Lower leg skin (tissue), 4 donors: ENCODE results near the gene ZFX. TPM values are rescaled to one million over a fixed set of nuclear protein-coding genes. Genes with fewer than 3 reads are reported as not detected.

Source experiments
- DNase-seq, 2 donors: peaks; one replicate each; pipeline ENCODE4 v3.0.0-alpha.2; 2019; ENCODE audit warnings: low spot score in 2 of 2
- H3K4me3 ChIP-seq: fragments of 200-600 bp; sonication (generic); 2 replicates; pipeline ENCODE4 v1.5.1; 2017; ENCODE audit warnings: mild to moderate bottlenecking, low read depth; ENCODE audit not compliant: poor library complexity, severe bottlenecking
- CTCF ChIP-seq, 3 donors: fragments of 450-650 bp; IDR thresholded peaks; one replicate each; pipeline ENCODE4 v1.5.1; 2016; ENCODE audit warnings: antibody characterized with exemption in 3 of 3, mild to moderate bottlenecking in 3 of 3, moderate library complexity in 2 of 3
- POLR2A ChIP-seq, 2 donors: fragments of 450-650 bp; IDR thresholded peaks; one replicate each; pipeline ENCODE4 v1.6.1; 2016 to 2017; ENCODE audit warnings: antibody characterized with exemption in 2 of 2, mild to moderate bottlenecking in 1 of 2, moderate library complexity in 1 of 2
- WGBS, 2 donors: methylation state at CpG; one replicate each; pipeline ENCODE4 v1.1.5; 2018; 5-methylcytosine and 5-hydroxymethylcytosine counted together
- intact Hi-C: fragments of 100-400 bp; cut with DNase I; formaldehyde crosslinking; loops from one replicate; pipeline ENCODE4 v1.15.0; 2023; ENCODE audit warnings: low total_unique reads
- total RNA-seq, 4 donors: library from RNA; depleted of rRNA; stranded (reverse); fragments of >200 nt; gene quantifications; one replicate each; pipeline ENCODE4 v1.1.0, GENCODE V29; 2016

The ZFX gene
- total RNA-seq, 4 donors from 2014 or later, result 29.0 to 63.4 (median 37.8) TPM

- 91 to 93% methylated on average over 8 of the region's 8 CpGs for WGBS, 2 donors
- no peak for DNase-seq
- H3K4me3 ChIP-seq, result no peak overlapping the region
- intact Hi-C loops, result no loop called here
- TF ChIP-seq POLR2A (IDR thresholded peaks at IDR 0.05) (no peak), CTCF (IDR thresholded peaks at IDR 0.05) (no peak)
These were observed 28.9 kb downstream of the ZFX start for GRCh38 chrX:24178441-24178840.

- H3K4me3 ChIP-seq, result no peak overlapping the region
- DNase-seq, result no peak
- TF ChIP-seq POLR2A (IDR thresholded peaks at IDR 0.05) (no peak), CTCF (IDR thresholded peaks at IDR 0.05) (no peak)
- intact Hi-C loops, result no loop called here
- 63 to 76% methylated on average over 5 of the region's 5 CpGs for WGBS, 2 donors
These were observed 34.5 kb downstream of the ZFX start for GRCh38 chrX:24184018-24184417.

GRCh38 chrX:24186483-24186882, 37.0 kb downstream of the ZFX start:
- no peak for DNase-seq
- intact Hi-C loops, result no loop called here
- H3K4me3 ChIP-seq, result no peak overlapping the region
- 95 to 98% methylated on average over 4 of the region's 4 CpGs for WGBS, 2 donors
- TF ChIP-seq POLR2A (IDR thresholded peaks at IDR 0.05) (no peak), CTCF (IDR thresholded peaks at IDR 0.05) (no peak)

- no peak for DNase-seq
- H3K4me3 ChIP-seq, result no peak overlapping the region
- 88 to 92% methylated on average over 4 of the region's 4 CpGs for WGBS, 2 donors
- intact Hi-C loops, result no loop called here
- TF ChIP-seq CTCF (IDR thresholded peaks at IDR 0.05) (no peak), POLR2A (IDR thresholded peaks at IDR 0.05) (no peak)
These were observed 37.5 kb downstream of the ZFX start for GRCh38 chrX:24186986-24187385.

GRCh38 chrX:24189490-24189889, 40.0 kb downstream of the ZFX start:
- intact Hi-C loops, result no loop called here
- DNase-seq, result no peak
- 69 to 74% methylated on average over 2 of the region's 2 CpGs for WGBS, 2 donors
- no peak overlapping the region for H3K4me3 ChIP-seq
- TF ChIP-seq CTCF (IDR thresholded peaks at IDR 0.05), result no peak
- no peak for TF ChIP-seq POLR2A (IDR thresholded peaks at IDR 0.05)

GRCh38 chrX:24190500-24191156, 41.1 kb downstream of the ZFX start:
- no peak overlapping the region for H3K4me3 ChIP-seq
- TF ChIP-seq CTCF (IDR thresholded peaks at IDR 0.05), result no peak
- TF ChIP-seq POLR2A (IDR thresholded peaks at IDR 0.05), result no peak
- 58 to 72% methylated on average over 2 of the region's 2 CpGs for WGBS, 2 donors
- no peak for DNase-seq
- intact Hi-C loops, result no loop called here
